HG03575 (cell line): ENCODE results near the gene SELENOM.
"Not testable (repeated sequence)": the region's sequence is repeated elsewhere in the genome, so short reads cannot be mapped to it uniquely, and the experiment has no call there.

Experiments used
- ATAC-seq: cut with Tn5 transposase; IDR thresholded peaks from one replicate; pipeline ENCODE4 v1.9.1; 2021; ENCODE audit not compliant: unreplicated experiment, insufficient number of reproducible peaks, low FRiP score; ENCODE audit errors: extremely low read depth

The SELENOM gene

GRCh38 chr22:31083923-31084810 is 23.2 kb downstream of the SELENOM start:
- ATAC-seq = no peak

- no peak for ATAC-seq
These were observed 24.0 kb downstream of the SELENOM start for GRCh38 chr22:31083377-31083768.

- ATAC-seq = no peak
These were observed 24.6 kb downstream of the SELENOM start for GRCh38 chr22:31082606-31083376.

GRCh38 chr22:31081963-31082605 is 25.3 kb downstream of the SELENOM start:
- ATAC-seq = no peak

GRCh38 chr22:31080848-31081649 is 26.3 kb downstream of the SELENOM start, which contains the start of gene SMTN:
Gene SMTN (plus strand): TSS chr22:31081318. CDS start chr22:31083259, 1,941 bp downstream.
- ATAC-seq = peak; percentile 43

GRCh38 chr22:31080164-31080847 is 27.1 kb downstream of the SELENOM start:
- no peak for ATAC-seq

- ATAC-seq = no peak
These were observed 28.2 kb downstream of the SELENOM start for GRCh38 chr22:31079095-31079642.

- ATAC-seq = not testable (repeated sequence)
These were observed 29.0 kb downstream of the SELENOM start for GRCh38 chr22:31078389-31078788.

GRCh38 chr22:31077681-31078080 is 29.7 kb downstream of the SELENOM start:
- no peak for ATAC-seq

GRCh38 chr22:31075961-31076360 is 31.4 kb downstream of the SELENOM start:
- ATAC-seq = no peak

GRCh38 chr22:31073545-31074145 is 33.7 kb downstream of the SELENOM start:
- not testable (repeated sequence) for ATAC-seq

GRCh38 chr22:31073125-31073524 is 34.2 kb downstream of the SELENOM start:
- not testable (repeated sequence) for ATAC-seq

- not testable (repeated sequence) for ATAC-seq
These were observed 37.6 kb downstream of the SELENOM start for GRCh38 chr22:31069691-31070314.

GRCh38 chr22:31068970-31069369 is 38.4 kb downstream of the SELENOM start:
- no peak for ATAC-seq

GRCh38 chr22:31064369-31064768 is 43.0 kb downstream of the SELENOM start:
- no peak for ATAC-seq

GRCh38 chr22:31062566-31063230 is 44.7 kb downstream of the SELENOM start:
- no peak for ATAC-seq

GRCh38 chr22:31059663-31060062 is 47.7 kb downstream of the SELENOM start:
- ATAC-seq = not testable (repeated sequence)
